ENCODE results near the gene ARFRP1.
"Not testable (repeated sequence)": the region's sequence is repeated elsewhere in the genome, so short reads cannot be mapped to it uniquely, and the experiment has no call there.

ARFRP1 gene

DNA sequence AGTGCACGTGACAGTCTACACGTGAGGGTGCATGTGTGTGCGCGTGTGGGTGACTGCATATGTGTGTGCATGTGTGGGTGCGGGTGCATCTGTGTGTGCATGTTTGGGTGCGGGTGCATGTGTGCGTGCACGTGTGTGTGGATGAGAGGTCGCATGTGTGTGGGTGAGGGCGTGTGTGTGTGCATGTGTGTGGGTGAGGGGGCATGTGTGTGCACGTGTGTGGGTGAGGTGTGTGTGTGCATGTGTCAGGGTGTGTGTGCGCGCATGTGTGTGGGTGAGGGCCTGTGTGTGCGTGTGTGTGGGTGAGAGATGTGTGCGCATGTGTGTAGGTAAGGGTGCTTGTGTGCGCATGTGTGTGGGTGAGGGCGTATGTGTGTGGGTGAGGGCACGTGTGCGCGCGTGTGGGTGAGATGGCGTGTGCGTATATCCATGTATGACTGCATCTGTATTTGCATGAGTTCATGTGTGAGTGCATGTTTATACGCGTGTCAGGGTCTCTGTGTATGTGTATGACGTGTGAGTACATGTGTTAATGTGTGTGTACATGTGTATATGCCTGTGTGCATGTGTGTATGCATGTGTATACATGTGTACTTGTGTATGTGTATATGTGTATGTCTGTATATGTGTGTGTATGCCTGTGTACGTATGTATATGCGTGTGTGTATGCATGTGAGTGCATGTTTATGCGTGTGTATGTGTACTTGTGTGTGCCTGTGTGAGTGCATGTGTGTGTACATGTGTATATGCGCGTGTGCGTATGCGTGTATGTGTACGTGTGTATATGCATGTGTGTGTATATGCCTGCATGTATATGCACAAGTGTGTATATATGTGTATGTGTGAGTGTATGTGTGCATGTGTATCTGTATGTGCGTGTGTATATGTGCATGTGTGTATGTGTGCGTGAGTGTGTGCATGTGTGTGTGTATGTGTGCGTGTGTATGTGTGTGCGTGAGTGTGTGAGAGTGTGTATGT lies 24.6 kb upstream of the ARFRP1 start:
- no peak for DNase-seq

- DNase-seq = no peak
Observed at GRCh38 chr20:63731410-63731809, 23.6 kb upstream of the ARFRP1 start.

DNA sequence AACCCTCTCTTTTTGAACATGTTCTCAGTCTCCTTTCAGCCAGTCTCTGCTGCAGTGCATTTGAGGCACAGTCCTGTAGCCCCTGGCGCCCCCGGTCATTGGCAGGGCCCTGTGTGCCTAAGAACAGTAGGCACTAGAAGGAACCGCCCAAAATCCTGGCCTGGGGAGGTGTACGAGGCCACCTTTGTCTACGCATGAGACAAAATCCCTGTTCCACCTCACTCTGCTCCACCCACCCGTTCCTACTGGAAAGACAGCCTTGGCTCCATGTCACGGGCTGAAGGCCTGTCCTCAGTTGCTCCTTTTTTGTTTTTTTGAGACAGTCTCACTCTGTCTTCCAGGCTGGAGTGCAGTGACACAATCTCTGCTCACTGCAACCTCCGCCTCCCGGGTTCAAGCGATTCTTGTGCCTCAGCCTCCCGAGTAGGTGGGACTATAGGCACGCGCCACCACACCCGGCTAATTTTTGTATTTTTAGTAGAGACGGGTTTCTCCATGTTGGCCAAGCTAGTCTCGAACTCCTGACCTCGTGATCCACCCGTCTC lies 22.5 kb upstream of the ARFRP1 start:
- DNase-seq = not testable (repeated sequence)

DNA sequence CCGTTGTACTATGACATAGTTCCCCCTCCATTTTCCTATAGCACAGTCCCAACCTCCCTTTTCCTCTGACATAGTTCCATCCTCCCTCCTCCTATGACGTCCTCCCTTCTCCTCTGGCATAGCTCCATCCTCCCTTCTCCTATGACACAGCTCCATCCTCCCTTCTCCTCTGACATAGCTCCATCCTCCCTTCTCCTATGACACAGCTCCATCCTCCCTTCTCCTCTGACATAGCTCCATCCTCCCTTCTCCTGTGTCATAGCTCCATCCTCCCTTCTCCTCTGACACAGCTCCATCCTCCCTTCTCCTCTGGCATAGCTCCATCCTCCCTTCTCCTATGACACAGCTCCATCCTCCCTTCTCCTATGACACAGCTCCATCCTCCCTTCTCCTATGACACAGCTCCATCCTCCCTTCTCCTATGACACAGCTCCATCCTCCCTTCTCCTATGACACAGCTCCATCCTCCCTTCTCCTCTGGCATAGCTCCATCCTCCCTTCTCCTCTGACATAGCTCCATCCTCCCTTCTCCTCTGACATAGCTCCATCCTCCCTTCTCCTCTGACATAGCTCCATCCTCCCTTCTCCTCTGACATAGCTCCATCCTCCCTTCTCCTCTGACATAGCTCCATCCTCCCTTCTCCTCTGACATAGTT lies 15.3 kb upstream of the ARFRP1 start:
- DNase-seq = not testable (repeated sequence)

- no peak for DNase-seq
Observed at GRCh38 chr20:63718996-63719395, 11.2 kb upstream of the ARFRP1 start.

DNA sequence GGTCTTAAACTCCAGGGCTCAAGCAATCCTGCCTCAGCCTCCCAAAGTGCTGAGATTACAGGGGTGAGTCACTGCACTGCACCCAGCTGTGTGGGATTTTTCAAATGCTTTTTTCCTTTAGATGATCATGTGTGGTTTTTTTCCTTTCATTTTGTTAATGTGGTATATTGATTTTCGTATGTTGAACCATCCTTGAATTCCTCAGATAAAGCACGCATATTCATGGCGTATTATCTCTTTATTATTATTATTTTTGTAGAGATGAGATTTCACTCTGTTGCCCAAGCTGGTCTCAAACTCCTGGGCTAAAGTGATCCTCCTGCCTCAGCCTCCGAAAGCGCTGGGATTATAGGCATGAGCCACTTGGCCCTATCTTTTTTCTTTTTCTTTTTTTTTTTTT lies 7.1 kb upstream of the ARFRP1 start:
- no peak for DNase-seq

- DNase-seq = no peak
Observed at GRCh38 chr20:63712191-63712590, 4.4 kb upstream of the ARFRP1 start.

- no peak for DNase-seq
Observed at GRCh38 chr20:63711085-63711645, 3.4 kb upstream of the ARFRP1 start.

- no peak for DNase-seq
Observed at GRCh38 chr20:63709149-63709527, 1.4 kb upstream of the ARFRP1 start.

GRCh38 chr20:63708301-63709148 lies 749 bp upstream of the ARFRP1 start:
- DNase-seq = no peak

GRCh38 chr20:63706852-63707557 lies 771 bp downstream of the ARFRP1 start:
- DNase-seq = no peak

- DNase-seq = no peak
Observed at GRCh38 chr20:63706027-63706695, 1.6 kb downstream of the ARFRP1 start.

GRCh38 chr20:63705232-63706026 lies 2.3 kb downstream of the ARFRP1 start:
- DNase-seq = no peak

DNA sequence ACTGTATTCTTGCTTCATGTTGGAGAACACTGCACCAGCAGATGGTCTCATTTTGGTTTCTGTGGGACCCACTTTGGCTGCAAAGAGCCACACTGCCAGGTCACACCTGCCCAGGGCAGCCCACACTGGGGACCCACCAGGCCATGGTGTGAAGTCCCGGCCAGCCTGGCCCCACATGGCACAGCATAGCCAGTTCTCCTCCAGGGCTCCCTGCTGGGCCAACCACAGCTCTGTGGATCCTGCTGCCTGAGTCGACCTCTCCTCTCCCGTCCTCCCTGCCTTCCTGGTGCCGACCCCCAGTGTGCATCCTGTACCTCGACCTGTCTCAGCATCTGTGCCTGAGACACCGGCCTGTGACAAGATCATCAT lies 3.0 kb downstream of the ARFRP1 start:
- no peak for DNase-seq

GRCh38 chr20:63703976-63704748 lies 3.6 kb downstream of the ARFRP1 start:
- DNase-seq = no peak

- no peak for DNase-seq
Observed at GRCh38 chr20:63703471-63703975, 4.3 kb downstream of the ARFRP1 start.

DNA sequence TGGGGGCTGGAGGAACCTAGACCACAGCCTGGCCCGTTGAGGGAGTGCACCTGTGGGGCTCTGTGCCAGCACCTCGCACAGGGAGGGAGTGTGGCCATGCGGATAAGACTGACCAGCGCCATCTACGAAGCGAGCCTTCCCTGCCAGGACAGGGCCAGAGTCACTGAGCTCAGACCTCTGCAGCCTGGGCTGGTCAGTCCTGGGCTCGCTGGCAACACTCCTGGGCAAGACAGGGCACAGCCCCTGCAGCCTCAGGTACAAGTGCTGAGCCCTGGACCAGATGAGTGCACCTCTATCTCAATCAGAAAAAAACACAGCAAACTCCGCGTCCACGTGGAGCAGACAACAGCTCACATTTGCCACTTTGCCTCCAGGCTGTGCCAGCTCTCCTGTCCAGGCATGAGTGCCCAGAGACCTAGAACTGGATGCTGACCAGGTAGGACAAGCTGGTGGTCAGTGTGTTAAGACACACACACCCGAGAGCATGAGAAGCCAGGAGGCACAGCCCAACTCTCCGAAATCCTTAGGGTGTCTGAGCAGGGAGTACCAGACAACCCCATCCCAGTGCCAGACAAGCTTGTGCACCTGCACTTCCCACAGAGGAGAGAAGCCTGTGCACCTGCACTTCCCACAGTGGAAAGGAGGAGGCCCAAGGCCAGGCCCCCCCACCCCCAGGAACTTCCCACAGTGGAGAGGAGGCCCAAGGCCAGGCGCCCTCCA lies 4.9 kb downstream of the ARFRP1 start:
- no peak for DNase-seq

- no peak for DNase-seq
Observed at GRCh38 chr20:63702036-63702665, 5.6 kb downstream of the ARFRP1 start.

Data from Kasumi-1 (cell line).